Activated CD4-positive, alpha-beta T cell treated with anti-CD3 and anti-CD28 coated beads, Interleukin-2, amount 50 U/mL, for 24 hours (primary cell): ENCODE measurements around the gene GOLGA6L24.
"Not testable (repeated sequence)": the region's sequence is repeated elsewhere in the genome, so short reads cannot be mapped to it uniquely, and the experiment has no call there.

Experiments
- DNase-seq, 2 donors: peaks; one replicate each; pipeline ENCODE4 v3.0.0-alpha.2; 2020; ENCODE audit warnings: low read depth in 1 of 2, low spot score in 1 of 2

Gene GOLGA6L24, protein sequence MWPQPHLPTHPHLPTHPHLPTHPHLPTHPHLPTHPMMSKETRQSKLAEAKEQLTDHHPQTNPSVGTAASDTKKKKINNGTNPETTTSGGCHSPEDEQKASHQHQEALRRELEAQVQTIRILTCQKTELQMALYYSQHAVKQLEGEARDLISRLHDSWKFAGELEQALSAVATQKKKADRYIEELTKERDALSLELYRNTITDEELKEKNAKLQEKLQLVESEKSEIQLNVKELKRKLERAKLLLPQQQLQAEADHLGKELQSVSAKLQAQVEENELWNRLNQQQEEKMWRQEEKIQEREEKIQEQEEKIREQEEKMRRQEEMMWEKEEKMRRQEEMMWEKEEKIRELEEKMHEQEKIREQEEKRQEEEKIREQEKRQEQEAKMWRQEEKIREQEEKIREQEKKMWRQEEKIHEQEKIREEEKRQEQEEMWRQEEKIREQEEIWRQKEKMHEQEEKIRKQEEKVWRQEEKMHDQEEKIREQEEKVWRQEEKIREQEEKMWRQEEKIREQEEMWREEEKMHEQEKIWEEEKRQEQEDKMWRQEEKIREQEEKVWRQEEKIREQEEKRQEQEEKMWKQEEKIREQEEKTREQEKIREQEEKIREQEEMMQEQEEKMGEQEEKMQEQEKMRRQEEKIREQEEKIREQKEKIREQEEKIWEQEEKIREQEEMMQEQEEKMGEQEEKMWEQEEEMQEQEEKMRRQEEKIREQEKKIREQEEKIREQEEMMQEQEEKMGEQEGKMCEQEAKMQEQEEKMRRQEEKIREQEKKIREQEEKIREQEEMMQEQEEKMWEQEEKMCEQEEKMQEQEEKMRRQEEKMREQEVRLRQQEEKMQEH

DNA sequence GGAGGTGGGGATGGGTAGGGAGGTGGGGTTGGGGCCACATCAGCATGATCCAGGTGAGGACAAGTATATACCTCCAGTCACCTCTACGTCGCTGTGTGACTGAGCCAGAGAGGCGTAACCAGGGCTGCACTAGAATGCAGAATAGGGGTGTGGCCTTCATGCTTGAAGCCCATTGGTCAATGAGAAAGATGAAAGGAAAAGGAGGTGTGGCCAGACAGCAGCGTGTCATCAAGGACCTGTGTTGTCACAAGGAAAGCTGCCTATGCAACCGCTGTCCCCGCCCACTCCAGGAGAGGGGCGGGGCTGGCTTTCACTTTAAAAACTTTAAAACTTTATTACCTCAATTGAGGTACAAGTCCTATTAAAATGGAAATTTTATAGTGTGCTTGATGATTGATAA lies at the start of gene GOLGA6L24:
Gene GOLGA6L24 (minus strand): TSS at position 101 of the 400 bp plus-strand sequence. CDS start 61 bp downstream, at position 40.
- DNase-seq: not testable (repeated sequence)

DNA sequence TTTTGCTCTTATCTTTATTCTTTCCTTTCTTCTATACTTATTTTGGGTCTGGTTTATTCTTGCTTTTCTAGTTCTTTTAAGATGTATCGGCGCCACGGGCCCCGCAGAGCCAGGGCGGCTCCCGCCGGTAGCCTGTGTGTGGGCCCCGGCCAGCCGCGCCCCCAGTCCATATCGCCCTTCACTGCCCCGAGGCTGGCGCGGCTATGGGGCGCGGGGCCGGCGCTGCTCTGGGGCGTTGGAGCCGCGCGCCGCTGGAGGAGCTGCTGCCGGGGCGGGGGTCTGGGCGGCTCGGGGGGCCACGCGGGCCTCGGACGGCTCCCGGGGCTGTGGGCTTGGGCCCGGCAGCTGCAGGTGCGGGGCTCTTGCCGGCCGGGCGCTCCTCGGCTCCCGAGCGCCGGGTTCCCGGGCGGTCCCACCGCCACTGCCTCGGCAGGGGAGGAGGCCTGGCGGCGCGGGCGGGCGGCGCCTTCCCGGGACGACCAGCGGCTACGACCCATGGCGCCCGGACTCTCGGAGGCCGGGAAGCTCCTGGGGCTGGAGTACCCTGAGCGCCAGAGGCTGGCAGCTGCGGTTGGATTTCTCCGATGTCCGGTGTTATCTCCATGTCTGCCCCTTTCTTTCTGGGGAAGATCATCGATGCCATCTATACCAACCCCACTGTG lies 45.0 kb upstream of the GOLGA6L24 start:
- DNase-seq: not testable (repeated sequence)

DNA sequence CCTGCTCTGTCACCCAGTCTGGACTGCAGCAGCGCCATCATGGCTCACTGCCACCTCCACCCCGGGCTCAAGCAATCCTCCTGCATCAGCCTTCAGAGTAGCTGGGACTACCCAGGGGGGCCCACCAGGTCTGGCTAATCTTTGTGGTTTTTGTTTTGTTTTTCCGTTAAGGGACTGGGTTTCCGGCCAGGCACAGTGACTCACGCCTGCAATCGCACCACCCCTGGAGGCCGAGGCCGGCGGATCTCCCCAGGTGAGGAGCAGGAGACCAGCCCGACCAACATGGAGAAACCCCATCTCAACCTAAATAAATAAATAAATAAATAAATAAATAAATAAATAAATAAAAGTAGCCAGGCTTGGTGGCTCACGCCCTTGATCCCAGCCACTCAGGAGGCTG lies 38.1 kb upstream of the GOLGA6L24 start:
- DNase-seq: not testable (repeated sequence)

DNA sequence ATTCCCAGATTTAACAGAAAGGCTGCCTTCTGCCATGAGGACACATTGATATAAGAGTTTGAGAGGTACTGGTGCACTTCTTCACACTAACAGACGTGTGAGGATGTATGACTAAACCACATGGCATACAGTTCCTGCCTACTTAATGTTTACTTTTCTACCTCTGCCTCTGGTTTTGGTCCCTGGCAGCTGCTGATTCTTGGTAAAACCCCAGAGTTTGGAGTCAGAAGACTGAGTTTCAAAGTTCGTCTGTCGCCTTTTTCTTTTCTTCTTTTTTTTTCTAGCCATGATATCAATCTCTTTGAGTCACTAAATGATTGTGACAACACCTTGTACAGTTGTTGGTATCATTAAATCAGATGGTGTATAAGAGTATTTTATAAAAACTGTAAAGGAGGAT lies 22.2 kb upstream of the GOLGA6L24 start:
- DNase-seq: not testable (repeated sequence)

DNA sequence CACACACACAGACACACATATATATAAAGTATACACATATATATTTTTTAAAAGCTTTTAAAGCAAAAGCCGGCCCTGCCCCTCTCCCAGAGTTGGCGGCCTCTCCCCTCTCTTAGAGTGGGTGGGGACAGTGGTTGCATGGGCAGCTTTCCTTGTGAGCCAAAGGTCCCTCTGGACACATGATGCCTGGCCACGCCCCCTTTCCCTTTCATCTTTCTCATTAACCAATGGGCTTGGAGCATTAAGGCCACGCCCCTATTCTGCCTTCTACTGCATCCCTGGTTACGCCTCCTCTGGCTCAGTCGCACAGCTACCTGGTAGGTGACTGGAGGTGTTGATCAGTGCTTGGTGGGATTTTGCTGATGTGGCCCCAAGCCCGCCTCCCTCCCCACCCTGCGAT lies 20.5 kb upstream of the GOLGA6L24 start, which contains the start of gene GOLGA8F:
Gene GOLGA8F (plus strand): TSS at position 301 of the 400 bp plus-strand sequence. CDS start 98 bp downstream, at position 399.
- DNase-seq: not testable (repeated sequence)

DNA sequence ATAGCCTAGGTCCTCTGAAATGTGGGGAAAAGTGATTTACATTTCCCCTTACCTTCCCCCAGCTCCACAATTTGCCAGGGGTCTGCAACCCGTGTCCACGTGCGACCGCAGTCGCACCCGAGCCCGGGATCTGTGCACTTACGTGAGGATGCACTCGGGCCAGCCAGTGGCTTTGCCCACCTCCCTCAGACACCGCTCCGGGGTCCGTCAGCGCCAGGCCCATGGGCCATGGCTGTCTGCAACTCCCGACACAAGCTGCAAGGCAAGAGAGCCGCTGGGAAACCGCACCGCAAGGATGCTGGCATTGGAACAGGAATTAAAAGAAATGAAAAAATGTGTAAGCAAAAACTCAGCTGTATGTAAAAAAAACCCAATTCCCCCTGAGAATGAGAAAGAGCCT lies 7.6 kb upstream of the GOLGA6L24 start:
- DNase-seq: not testable (repeated sequence)

DNA sequence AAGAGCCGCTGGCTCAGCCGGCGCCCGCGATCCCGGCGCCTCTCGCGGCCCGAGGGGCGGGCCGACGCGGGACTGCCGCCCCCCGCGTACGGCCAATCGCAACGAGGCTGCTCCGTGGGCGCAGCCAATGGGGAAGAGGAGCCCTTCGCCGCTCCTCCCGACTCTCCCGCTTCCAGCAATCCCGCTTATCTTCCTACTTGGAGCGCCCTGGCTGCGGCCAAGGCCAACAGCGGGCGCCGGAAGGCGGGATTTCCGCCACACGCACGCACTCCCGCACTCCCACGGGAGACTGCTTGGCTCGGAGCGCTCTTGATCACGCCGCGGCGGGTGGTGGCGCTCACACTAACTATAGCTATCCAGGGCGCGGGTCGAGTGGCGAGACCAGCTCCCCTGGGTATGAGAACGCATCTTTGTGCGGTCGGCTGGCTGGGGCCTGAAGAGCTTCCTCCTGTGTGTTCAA lies 35.7 kb downstream of the GOLGA6L24 start, which contains the start of gene HERC2:
Gene HERC2 (minus strand): TSS at position 51 of the 460 bp plus-strand sequence. CDS start 746 bp downstream, outside the sequence.
- not testable (repeated sequence) for DNase-seq

DNA sequence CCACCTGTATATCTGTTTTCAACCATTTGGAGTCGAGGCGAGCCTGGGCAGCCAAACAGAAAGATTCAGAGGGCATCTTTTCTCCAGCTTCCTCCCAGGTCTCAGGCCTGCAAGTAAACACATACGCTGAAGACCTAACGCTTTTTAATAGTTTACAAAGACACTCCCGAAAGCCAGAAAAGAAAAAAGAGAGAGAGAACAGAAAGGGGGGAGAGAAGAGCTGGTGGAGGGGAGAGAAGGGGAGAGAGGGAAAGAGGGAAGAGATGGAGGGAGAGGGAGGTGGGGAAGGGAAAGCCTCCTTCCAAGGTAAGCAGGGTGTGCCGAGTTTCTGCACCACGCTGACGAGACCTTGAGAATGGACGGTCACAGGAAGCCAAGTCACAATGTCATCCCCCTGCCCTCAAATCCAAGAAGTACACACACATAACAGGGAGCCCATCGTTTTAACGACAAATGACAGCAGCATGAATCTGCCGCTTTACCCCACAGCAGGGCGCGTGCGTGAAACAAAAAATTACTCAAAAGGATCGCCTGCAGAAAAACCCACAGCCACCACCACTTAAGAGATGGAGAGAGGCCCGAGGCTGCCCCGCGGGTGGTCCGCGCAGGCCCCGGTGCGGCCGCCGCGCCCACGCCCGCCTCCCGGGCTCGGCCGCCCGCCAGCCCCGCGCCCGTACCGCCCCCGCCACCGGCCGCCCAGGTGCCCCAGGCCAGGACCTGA lies 36.4 kb downstream of the GOLGA6L24 start:
- peak in 1 of 2 donors; percentile 9 for DNase-seq

DNA sequence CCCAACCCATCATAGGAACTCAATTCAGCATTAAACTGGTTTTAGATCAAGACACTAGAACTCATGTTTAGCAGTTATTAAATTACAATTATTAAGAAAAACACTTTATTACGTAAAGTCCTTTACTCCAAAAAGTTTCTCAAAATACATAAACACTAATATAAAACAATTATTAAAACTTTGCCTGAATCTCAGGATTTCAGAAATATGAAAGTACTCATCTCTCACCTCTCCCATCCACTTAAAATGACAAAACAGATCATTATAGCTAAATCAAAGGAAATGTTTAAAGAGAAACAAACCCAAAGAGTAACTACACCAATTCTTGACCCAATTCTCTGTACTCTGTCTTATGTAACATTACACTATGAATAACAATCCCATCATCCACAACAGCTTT lies 38.2 kb downstream of the GOLGA6L24 start:
- not testable (repeated sequence) for DNase-seq

DNA sequence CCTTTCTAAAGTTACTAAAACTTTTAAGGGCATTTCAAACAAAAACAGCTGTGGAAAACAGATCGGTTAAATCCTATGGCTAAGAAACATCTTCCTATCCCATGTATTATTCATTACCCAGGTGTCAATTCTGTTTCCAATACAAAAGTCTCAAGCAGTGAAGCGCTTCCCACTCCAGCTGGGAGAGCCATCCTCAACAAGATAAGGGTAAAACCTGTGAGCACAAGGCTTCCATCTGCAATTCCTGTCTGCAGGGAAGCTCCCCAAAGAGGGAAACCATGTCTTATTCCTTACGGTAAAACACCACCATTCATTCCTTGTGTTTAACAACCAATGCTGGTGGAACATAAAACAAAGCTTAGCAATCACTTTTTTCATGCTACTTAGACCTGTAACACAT lies 39.1 kb downstream of the GOLGA6L24 start:
- not testable (repeated sequence) for DNase-seq

DNA sequence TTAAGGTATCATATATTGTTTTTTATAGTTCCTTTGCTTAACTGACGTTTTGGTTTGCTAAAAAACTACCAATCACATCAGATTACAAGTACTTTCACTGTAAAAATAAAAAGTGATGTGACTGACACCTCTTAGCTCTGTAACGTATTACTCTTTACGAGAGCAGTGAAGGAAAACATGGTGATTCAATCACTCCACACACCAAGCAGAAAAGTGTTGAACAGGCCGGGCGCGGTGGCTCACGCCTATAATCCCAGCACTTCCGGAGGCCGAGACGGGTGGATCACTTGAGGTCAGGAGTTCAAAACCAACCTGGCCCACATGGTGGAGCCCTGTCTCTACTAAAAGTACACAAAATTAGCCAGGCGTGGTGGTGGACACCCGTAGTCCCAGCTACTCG lies 39.8 kb downstream of the GOLGA6L24 start:
- DNase-seq: not testable (repeated sequence)

DNA sequence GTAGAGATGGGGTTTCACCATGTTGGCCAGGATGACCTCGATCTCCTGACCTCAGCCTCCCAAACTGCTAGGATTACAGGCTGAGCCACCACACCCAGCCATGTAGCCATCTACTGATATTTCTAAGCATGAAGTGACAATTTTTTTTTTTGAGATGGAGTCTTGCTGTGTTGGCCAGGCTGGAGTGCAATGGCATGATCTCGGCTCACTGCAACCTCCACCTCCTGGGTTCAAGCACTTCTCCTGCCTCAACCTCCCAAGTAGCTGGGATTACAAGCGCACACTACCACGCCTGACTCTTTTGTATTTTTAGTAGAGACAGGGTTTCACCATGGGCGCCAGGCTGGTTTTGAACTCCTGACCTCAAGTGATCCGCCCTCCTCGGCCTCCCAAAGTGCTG lies 40.9 kb downstream of the GOLGA6L24 start:
- not testable (repeated sequence) for DNase-seq

DNA sequence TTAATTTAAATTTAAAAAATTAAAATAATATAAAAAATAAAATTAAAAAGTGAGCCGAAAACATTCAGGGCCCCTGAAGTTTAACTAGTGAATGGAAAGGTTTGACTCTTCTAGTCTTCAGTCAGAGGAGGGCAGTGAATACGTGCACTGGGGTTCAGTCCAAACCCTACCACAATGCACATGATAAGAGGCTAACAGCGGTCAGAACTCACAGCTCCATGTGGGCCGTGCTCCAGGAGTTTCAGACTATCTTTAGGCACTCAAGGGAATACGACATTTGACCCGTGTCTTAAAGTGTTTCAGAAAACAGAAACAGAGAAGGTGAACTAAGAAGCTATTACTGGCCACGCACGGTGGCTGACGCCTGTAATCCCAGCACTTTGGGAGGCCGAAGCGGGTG lies 47.4 kb downstream of the GOLGA6L24 start:
- not testable (repeated sequence) for DNase-seq

DNA sequence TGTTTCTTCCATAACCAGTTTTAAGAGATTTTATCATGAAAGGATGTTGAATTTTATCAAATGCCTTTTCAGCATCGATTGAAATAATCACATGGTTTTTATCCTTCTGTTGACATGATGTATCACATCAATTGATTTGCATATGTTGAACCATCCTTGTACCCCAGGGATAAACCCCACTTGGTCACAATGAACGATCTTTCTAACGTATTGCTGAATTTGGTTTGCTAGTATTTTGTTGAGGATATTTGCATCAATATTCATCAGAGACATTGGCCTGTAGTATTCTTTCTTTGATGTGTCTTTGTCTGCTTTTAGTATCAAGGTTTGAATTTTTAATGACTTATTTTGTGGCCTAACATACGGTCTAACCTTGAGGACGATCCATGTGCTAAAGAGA lies 49.2 kb downstream of the GOLGA6L24 start:
- not testable (repeated sequence) for DNase-seq
